Suppressor macrophage treated with lipopolysaccharide for 4 hours (primary cell): ENCODE results near the gene GRK2.

ENCODE experiments used
- DNase-seq: peaks from one replicate; pipeline ENCODE4 v3.0.0-alpha.2; 2020

GRK2 gene

DNA sequence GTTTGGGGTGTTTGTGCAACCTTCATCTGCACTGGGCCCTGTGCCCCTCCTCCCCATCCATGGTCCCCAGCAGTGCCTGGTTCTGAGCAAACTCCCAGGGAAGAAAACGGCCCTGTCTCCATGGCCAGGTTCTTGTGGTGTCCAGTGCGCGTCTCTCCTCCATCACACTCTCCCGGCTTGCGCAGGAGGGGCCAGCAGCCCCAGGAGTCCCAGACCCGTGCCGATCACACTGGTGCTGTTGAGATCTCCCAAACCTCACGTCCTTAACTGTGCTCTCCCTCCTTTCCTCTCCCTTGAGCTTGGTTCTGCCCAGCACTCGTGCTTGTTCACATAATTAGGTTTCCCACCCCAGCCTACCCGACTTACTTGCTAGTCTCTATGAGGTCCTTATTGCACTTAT is 10.9 kb upstream of the GRK2 start:
- DNase-seq: no peak

DNA sequence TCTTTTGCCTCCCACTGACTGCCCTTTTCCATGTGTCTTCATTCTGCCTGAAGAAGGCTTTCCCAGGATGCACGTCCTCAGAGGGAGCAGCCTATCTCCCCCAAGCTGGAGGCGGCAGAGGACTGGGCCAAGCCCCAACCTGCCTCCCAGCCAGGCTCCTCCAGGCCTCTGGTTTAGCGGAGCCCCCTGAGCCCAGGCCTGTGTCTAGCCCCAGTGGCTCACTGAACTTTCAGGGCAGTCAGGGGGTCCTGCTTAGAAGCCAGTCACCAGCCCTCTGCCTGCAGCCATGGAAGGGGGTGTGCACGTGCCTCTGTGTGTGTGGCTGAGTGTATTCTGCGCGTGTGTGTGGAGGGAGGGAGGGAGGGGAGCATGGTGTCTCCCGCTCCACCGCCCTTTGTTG is 10.4 kb upstream of the GRK2 start:
- no peak for DNase-seq

DNA sequence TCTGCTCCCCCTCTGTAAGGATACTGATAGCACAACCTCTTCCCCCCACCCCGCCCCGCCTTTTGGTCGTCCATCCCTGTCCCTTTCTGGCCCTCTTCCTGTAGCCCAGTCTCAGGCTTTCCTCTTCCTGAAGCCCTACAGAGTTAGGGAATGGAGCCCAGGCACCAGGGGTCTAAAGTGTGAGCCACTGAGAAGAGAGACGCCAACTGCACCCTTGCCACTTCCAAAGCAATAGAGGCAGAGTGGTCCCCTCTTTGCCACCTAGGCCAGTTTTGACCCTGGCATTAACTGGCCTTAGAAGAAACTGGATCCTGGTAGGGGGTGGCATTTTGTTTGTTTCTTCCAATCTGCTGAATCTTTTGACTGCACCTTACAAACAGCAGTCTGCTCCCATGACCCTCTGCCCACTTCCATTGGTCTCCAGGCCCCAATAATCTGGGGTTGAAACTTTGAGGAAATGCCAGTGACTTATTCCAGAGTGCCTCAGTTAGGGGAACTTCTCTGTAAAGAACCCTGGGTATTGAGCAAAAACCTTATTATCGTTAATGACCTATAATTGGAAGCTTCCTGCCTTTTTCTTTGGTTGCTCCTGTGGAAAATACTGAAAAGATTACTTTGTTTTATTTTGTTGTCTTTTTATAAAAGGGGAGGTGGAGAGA is 9.7 kb upstream of the GRK2 start:
- no peak for DNase-seq

DNA sequence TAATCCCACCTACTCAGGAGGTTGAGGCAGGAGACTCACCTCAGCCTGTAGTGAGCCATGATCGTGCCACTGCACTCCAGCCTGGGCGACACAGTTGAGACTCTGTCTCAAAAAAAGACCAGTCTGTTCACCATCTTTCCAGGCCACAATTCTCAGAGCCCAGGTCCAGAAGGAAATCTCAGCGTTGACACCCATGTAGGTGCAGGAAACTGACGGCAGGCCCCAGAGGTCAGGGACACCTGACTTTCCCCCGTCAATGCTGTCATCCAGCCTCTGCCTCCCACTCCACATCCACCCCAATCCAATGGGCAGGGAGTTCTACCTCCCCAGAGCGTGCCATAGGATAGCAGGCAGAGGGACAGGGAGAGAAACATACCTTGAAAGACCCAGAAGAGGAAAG is 5.9 kb upstream of the GRK2 start:
- no peak for DNase-seq

DNA sequence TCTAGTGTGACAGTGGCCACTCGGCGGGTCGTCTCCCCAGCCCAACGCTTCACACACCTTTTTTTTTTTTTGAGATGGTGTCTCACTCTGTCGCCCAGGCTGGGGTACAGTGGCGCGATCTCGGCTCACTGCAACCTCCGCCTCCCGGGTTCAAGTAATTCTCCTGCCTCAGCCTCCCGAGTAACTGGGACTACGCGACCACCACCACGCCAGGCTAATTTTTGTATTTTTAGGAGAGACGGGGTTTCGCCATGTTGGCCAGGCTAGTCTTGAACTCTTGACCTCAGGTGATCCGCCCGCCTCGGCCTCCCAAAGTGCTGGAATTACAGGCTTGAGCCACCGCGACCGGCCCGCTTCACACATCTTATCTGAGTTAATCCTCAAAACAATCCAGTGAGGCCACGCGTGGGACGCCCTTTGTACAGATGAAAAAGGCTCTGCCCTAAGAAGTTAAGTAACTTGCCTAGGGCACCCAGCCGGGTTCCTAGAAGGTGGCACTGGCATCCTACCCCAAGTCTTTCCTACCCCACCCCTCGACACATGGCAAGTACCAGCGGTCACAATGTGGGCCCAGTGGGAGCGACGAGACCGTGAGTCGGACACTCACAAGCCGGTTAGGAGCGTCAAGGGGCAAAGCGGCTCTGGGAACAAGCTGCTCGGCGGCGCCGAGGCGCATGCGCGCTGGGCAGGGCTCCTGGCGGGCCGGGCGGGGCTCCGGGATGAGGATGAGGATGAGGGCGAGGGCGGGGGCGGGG is 5.2 kb upstream of the GRK2 start:
- DNase-seq: peak; percentile 59

DNA sequence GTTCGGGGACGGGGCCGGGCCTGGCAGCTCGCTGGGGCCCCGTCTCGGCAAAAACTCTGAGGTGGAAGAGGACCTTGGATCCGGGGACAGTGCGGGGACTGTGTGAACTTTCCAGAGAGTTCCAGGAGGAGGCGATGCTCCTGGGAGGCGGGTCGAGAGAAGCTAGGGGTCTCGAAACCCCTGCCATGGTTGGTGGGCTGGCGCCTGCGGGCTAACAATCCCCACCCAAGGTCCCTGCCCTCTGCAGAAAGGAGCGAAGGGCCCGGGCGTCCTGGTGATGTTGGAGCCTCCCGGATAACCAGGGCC is 4.7 kb upstream of the GRK2 start:
- DNase-seq: no peak

DNA sequence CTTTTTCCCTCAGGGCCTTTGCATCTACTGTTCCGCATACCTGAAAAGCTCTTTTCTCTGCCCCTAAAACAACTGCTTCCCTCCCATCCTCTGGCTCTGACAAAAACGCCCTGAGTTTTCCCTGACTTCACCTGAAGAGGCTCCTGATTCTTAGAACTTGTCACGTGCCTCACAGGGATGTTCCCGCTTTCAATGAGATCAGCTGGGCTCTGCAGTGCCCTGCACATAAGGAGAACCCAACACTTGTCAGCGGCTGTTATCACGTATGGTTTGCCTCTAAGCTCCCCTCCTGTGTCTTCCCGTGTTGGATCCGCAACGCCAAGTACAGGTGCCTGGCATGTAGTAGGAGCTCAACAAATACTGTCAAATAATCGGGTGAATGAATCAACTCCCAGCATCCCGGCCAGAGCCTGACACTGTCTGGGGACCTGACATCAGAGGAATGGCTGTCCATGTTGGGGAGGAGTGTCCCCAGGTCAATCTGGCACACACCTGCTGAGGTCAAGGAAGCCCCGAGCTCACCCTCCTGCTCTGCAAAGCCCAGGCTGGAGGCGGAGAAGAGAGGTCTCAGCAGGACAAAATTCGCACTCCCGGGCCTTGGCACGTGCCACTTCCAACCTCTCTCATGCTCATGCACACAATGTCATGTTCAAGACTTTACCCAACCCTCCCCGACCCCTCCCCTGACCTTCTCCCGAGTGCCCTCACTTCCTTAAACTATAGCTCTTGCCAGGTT is 4.2 kb upstream of the GRK2 start:
- no peak for DNase-seq

DNA sequence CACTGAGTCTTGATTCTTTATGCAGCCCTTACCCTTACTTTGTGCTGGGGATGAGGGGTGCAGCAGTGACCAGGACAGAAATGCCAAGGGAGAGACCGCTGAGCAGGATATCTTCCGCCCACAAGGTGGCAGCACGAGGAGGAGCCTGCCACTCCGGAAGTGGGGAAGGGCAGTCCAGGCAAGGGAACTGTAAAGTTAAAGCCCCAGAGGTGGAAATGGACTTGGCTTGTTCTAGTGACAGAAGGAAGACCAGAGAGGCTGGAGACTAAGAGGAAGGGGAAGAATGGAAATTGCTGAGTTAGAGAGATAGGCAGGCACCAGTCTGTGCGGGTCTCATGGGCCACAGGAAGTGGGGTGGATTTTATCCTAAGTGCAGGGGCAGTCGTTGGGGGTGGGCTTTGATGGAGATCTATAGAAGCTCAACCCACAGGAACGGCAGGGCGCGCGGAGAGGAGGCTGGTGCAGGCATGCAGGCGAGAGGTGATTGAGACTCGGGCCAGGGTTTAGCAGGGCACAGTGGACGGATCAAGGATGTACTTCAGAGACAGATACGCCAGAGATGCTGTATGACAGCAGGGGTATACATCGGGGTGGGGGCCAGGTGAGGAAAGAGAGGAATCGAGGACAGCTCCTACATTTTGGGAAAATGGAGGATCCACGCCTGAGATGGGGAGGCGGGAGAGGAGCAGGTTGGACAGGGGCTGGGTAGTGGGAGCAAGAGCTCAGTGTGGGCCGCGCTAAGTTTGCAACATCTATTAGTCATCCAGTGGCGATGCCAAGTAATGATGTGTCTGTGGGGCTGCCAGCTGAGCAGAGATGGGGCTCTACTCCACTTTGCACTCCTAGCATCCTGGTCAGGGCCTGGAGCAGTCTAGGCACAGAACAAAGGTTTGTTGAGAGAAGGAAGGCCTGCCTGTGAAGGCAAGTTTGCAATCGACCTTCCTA is 3.3 kb upstream of the GRK2 start:
- DNase-seq: peak; percentile 84

DNA sequence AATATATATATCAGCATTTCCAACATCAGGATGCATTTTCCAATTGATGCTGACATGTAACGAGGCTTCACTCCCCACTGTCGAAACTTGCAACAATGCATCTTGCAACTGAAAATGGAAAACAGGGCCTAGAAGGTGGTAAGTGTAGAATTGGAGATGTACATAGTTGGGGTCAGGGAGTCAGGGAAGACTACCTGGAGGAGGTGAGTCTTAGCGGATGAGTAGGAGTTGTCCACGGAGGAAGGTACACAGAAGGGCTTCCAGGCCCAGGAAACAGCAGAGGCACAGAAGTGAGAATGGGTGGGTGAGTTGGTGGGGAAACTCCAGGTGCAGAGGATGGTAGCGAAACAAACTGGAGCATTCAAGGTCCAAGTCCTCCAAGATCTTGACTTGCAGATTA is 2.0 kb upstream of the GRK2 start:
- DNase-seq: no peak

DNA sequence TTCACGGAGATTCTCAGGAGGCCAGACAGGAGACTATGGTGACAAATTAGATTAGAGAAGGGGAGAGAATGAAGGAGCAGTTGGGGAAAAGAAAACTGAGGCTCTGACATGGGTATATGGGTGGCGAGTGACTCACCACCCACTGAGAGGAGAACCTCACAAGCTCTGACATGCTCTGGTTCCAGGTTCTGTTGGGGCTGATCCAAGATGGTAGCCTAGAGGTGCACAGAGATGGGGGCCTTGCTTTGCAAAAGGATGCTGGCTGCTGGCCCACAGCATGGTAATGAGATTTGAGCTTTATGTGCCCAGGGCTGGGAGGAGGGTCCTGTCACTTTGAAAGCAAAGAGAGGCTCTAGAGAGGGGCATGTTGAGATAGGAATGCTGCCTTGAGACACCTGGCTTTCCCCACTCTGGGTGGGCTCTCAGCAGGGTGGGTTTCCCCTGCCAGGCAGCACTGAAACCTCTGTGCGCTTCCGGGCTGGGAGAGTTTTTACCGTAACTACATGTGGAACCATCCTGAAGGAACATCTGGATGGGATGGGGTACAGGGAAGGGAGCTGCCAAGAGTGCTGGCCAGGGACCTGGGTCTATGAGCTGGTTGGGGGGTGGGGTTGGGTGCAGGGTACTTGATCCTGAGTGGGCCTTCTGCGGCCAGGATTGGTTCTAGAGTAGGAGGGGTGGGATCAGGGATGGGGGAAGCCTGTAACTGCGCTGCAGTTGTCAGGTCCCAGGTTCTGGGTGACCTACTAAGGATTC is 1.2 kb upstream of the GRK2 start:
- no peak for DNase-seq

DNA sequence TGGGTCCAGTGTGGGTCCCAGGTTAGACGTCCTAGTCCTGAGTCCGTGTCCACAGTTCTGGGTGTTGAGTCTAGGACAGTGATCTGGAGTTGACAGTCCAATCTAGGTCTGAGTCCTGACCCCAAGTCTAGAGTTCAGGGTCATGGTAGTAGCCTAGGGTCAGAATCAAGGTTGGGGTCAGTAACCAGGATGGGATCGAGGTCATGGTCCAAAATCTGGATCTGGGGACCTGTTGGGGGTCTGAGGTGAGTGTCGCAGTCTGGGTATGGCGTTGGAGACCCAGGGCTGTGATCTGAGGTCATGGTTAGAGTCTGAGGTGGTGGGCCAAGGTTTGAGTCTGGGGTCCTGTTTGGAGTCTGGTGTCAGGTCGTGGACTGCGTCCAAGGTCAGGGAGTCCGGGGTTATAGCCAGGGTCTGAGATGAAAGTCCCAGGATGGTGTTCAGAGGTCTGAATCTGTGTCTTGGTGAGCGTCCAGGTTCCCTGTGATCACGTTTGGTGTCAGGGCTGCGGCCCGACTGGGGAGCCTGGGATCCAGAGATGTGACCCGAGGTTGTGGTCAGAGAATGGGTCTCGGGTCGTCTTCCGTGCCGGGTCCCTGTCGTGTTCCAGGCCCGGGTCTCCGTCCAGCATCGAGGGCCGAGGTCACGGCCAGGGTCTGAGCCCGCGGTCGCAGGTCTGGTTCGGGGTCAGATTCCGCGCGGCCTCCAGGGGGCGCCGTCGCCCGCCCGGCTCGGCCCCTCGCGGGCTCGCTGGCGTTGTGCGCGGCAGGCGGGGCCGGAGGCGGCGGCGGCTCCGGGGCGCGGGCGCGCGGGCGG is 432 bp upstream of the GRK2 start:
- peak; percentile 89 for DNase-seq

DNA sequence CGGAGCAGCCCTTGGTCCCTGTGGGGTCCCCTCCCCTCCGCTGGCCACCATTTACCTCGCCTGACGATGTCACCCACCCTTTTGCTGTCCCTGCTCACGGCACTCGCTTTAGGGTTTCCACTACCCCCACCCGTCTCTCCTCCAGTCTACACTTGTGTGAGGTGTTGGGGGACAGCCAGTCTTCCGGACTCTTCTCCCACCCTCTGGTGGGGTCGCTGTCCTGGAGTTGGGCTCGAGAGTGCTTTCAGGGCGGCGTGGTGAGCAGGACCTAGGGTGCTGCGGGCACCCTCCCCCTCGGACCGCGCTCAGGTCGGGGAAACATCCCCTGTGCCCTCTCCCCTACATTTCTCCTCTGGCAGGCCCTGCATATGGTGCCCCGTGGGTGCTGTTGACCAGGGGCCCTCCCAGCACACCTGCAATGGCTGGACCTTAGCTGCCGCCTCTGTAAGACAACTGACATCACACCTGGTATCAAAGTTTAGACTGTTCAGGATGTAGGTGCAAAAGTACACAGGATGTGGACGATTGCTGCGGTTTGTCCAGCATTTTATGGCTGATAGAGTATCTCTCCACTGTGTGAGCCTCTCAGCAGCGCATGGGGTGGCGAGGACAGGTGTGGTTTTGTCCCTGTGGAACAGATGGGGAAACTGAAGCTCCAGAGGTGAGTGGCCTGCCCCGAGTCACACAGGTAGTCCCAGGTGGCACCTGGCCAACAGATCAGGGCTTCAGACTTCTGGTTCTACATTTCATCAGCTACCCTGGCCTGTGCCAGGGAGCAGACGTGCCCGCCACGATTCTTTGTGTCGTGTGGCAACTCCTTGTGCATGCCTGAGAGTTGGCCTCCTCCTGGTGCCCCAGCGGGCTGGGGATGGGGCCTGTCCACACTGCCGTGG is 1.2 kb downstream of the GRK2 start:
- DNase-seq: no peak

DNA sequence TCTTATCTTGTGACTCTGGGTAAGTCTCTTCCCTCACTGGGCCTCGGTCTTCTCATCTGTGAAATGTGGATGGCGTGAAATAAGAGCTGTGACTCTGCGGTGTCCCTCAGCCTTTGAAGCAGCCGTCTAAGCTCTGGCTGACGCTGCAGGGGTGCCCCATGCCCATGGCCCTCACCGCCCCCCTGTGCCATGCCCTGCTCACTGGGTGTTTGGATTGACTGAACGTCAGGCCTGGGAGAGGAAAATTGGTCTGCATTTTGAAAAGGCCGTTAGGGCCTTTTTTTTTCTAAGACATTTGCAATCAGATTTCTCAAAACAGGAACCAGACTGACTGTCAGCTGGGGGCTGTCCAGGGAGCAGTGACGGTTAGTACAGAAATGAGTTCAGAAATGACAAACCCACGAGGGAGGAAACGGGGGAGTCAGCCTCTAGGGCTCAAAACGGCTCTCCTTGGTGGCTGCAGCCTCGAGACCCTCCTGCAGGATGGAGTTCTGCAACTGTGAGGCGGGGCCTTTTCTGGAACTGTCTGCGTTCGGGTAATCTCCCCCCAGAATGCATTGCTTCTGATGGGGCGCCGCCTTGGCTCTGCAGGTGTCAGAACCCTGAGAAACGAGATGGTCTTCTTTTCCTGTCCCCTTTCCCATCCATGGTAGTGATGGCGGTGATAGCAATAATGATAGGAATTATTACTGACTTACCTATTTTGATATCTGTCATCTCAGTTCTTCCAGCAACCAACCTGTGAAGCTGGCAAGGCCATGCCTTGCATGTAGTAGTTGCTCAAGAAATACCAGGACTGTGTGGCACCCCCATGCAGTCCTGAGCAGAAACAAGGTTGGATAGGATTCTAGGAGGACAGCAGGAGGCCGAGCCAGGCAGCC is 2.0 kb downstream of the GRK2 start:
- DNase-seq: peak; percentile 92

DNA sequence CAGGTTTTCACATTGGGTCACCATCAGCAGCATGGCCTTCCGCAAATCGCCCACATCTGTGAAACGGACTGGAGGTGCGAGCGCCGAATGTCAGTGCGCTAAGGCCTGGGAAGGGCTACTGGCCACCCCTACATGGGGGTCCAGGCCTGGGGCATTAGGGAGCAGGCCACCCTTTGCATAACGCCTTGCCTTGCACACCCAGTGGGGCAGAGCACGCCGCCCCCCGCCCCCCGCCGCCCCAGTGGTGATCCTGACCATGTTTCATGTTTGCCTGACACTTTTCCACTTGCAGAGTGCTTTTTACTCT is 2.6 kb downstream of the GRK2 start:
- DNase-seq: no peak

DNA sequence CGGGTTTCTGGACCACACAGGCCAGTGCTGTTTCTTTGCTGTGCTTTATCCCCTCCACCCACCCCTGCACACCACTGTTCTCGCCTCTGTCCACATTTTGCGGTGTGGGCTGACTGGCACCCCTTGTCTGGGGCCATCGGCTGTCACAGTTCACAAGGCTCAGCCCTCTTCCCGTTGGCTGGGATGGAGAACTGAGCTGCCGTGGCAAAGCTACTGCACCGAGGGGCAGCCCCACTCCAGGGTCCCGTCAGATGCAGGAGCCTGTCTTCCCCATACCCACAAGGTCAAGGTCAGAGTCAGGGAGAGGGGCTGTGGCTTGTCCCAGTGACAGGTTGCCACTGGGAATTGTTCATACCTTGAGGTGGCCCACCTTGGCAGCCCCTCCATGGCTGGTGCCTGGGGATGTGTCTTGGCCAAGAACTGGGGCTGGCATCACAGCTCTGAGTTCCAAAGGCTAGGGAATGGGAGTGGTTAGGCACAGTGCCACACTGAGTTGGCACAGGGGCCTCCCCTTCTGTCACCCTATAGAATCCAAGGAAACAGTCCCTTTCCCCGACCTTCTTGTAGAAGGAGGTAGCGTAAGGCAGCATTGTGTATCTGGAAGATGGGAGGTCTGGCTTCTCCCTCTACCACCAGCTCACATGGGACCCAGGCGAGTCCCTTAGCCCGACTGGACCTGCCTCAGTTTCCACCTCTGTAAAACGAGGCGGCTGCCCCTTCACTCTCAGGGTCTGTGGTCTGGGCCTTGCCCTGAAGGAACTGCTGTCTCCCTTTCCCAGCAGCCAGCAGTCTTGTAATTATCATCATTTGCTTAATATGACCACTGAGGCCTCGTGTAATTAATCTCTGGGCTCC is 3.4 kb downstream of the GRK2 start:
- peak; percentile 65 for DNase-seq

DNA sequence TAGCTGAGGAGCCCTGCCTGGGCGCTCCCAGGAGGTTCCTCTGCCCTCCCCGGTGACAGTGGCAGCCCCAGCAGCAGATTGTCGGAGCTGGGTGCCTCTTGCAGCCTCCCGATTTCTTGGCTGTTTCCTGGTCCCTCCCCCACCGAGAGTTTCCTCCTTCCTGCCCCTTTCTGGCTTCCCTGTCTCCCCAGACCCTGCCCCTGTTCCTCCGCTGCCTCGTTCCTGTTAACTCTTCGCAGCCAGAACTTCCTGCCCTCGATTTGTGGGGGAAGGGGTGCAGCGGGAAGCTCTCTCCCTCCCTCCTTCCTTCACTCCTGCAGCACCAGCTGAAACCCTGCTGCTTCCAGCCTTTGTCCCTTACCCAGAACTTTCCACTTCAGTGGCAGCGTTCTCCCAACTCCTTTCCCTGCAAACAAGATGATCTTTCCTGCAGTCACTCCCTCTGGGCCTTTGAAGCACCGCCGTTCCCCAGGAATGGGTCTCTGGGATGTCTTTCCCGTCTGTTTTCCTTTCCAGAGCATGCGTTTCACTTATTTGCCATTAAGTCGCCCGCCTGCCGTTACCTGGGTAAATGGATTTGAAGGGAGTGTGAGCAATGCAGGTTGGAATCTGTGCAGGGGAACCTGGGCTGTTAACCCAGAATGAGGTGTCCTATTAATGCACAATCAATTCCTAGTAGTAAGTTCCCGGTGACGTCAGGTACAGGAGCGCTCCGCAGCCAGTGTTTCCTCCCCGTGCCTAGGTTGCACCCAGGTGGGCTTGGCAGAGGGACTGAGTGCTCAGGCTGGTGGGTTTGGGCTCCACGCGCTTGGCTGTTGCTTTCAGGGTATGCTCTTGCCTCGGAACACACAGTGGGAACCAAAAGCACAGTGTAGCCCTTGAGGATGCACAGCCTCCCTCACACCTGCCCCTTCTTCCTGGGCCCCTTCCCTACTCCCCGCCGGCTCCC is 4.3 kb downstream of the GRK2 start:
- DNase-seq: peak; percentile 51

DNA sequence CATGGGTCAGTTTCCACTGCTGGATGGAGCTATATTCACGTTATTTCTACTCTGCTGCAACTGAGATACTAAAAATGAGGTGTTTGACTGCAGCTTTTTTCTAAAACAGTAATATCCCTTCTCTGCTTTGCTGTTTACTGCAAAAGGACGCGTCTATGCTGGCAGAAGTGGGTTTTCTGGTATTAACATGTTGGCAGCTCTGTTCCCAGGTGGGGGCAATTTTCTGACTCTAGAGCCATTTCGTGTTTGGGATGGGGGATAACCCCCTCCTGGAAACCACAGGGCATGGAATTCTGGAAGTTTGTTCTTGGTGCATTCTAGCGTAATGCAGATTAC is 4.9 kb downstream of the GRK2 start:
- no peak for DNase-seq
